Bronchial epithelial cell (primary cell): ENCODE data around the gene TSPAN16. TPM values are rescaled to one million over a fixed set of nuclear protein-coding genes. Genes with fewer than 3 reads are reported as not detected.
"Not testable (repeated sequence)": the region's sequence is repeated elsewhere in the genome, so short reads cannot be mapped to it uniquely, and the experiment has no call there.

Source experiments
- DNase-seq: peaks from one replicate; pipeline ENCODE4 v3.0.0-alpha.2; 2010; ENCODE audit warnings: low read depth
- FAIRE-seq: peaks from 2 replicates; lab custom pipeline; 2011; peaks lifted over from hg19 to GRCh38; lab: Jason Lieb, UNC
- H3K27me3 ChIP-seq: 2 replicates; pipeline ENCODE4 v1.5.1; 2011; ENCODE audit warnings: low read length; ENCODE audit not compliant: control insufficient read depth, insufficient read depth
- H3K36me3 ChIP-seq: 2 replicates; pipeline ENCODE4 v1.5.1; 2011; ENCODE audit warnings: low read length; ENCODE audit not compliant: control insufficient read depth, insufficient read depth
- H3K4me3 ChIP-seq: 2 replicates; pipeline ENCODE4 v1.5.1; 2011; ENCODE audit warnings: mild to moderate bottlenecking, low read depth, low read length, control low read depth
- CTCF ChIP-seq: IDR thresholded peaks from 2 replicates; pipeline ENCODE4 v1.5.1; 2011; ENCODE audit warnings: mild to moderate bottlenecking, moderate library complexity, low read length, control low read depth, inconsistent platforms; ENCODE audit not compliant: insufficient read depth, severe bottlenecking
- total RNA-seq: library from RNA; depleted of rRNA; stranded (reverse); fragments of >200 nt; gene quantifications from 2 replicates; pipeline ENCODE4 v1.2.1, GENCODE V29; 2014

TSPAN16 gene
- total RNA-seq, 1 donor from 2014 or later = not detected

GRCh38 chr19:11296264-11296663 lies 304 bp downstream of the TSPAN16 start:
- Histone ChIP-seq H3K4me3 (no peak overlapping the region), H3K27me3 (no peaks in the 10 kb centered on the region), H3K36me3 (no peaks in the 10 kb centered on the region)
- DNase-seq (no peak), FAIRE-seq (no peak)
- no peak for TF ChIP-seq CTCF

GRCh38 chr19:11299946-11300810 lies 4.2 kb downstream of the TSPAN16 start:
- no peak for TF ChIP-seq CTCF
- Histone ChIP-seq H3K27me3 (no peaks in the 10 kb centered on the region), H3K4me3 (no peak overlapping the region), H3K36me3 (no peaks in the 10 kb centered on the region)
- DNase-seq (no peak), FAIRE-seq (no peak)

GRCh38 chr19:11300811-11301120 lies 4.8 kb downstream of the TSPAN16 start:
- DNase-seq (no peak), FAIRE-seq (no peak)
- Histone ChIP-seq H3K27me3 (no peaks in the 10 kb centered on the region), H3K4me3 (no peak overlapping the region), H3K36me3 (no peaks in the 10 kb centered on the region)
- TF ChIP-seq CTCF = no peak

GRCh38 chr19:11304936-11305335 lies 9.0 kb downstream of the TSPAN16 start:
- DNase-seq (no peak), FAIRE-seq (no peak)
- H3K36me3 ChIP-seq = no peaks in the 10 kb centered on the region
- no peak for TF ChIP-seq CTCF
- H3K27me3 ChIP-seq = no peaks in the 10 kb centered on the region
- no peak overlapping the region for H3K4me3 ChIP-seq

GRCh38 chr19:11306337-11306736 lies 10.4 kb downstream of the TSPAN16 start:
- Histone ChIP-seq H3K36me3 (no peaks in the 10 kb centered on the region), H3K27me3 (no peaks in the 10 kb centered on the region), H3K4me3 (no peak overlapping the region)
- TF ChIP-seq CTCF = no peak
- DNase-seq (no peak), FAIRE-seq (no peak)

- not testable (repeated sequence) for H3K27me3 ChIP-seq, DNase-seq, FAIRE-seq, H3K4me3 ChIP-seq, H3K36me3 ChIP-seq
Observed at GRCh38 chr19:11320278-11320995, 24.5 kb downstream of the TSPAN16 start.
